ENCODE results near the gene DEGS2. TPM values are rescaled to one million over a fixed set of nuclear protein-coding genes. Genes with fewer than 3 reads are reported as not detected.
A peak's percentile ranks its signal among the peaks of the same experiment; 100 is the strongest.

The DEGS2 gene
- total and polyA plus RNA-seq, 2 donors from 2014 or later: 25.1 to 28.7 TPM

GRCh38 chr14:100191584-100192249 is 32.3 kb upstream of the DEGS2 start:
- Histone ChIP-seq H3K4me3 (ENCODE audit: low read length in 3 of 3) (no peak overlapping the region), H3K9ac (ENCODE audit: low read length in 3 of 3) (peak overlapping the region in 1 of 3 donors; percentile 63), H3K27me3 (ENCODE audit: control insufficient read depth, insufficient read depth, low read length) (no peaks in the 10 kb centered on the region), H3K36me3 (ENCODE audit: control insufficient read depth in 2 of 3, insufficient read depth in 3 of 3, low read length in 3 of 3) (no peaks in the 10 kb centered on the region), H3K4me1 (ENCODE audit: control insufficient read depth in 2 of 3, insufficient read depth in 2 of 3, low read depth in 1 of 3, low read length in 3 of 3) (peaks cover 0 to 9% (median 5%) of the 10 kb centered on the region in 3 donors), H3K27ac (ENCODE audit: low read depth in 2 of 2, low read length in 2 of 2) (no peak overlapping the region), H3K9me3 (ENCODE audit: control insufficient read depth in 2 of 3, insufficient read depth in 1 of 3, low read length in 3 of 3) (no peaks in the 10 kb centered on the region)
- intact Hi-C loops (cut with DNase I): no loop called here
- FAIRE-seq (no peak), DNase-seq (peak in 1 of 5 donors; percentile 83)
- TF ChIP-seq CTCF (IDR thresholded peaks at IDR 0.05; ENCODE audit: borderline replicate concordance, extremely low read depth, insufficient read depth): no peak

- Histone ChIP-seq H3K4me1 (ENCODE audit: control insufficient read depth in 2 of 3, insufficient read depth in 2 of 3, low read depth in 1 of 3, low read length in 3 of 3) (peaks cover 0 to 9% (median 5%) of the 10 kb centered on the region in 3 donors), H3K36me3 (ENCODE audit: control insufficient read depth in 2 of 3, insufficient read depth in 3 of 3, low read length in 3 of 3) (no peaks in the 10 kb centered on the region), H3K9ac (ENCODE audit: low read length in 3 of 3) (no peak overlapping the region), H3K9me3 (ENCODE audit: control insufficient read depth in 2 of 3, insufficient read depth in 1 of 3, low read length in 3 of 3) (no peaks in the 10 kb centered on the region), H3K27me3 (ENCODE audit: control insufficient read depth, insufficient read depth, low read length) (no peaks in the 10 kb centered on the region), H3K4me3 (ENCODE audit: low read length in 3 of 3) (no peak overlapping the region), H3K27ac (ENCODE audit: low read depth in 2 of 2, low read length in 2 of 2) (no peak overlapping the region)
- intact Hi-C loops (cut with DNase I): no loop called here
- no peak for FAIRE-seq
- no peak for TF ChIP-seq CTCF (IDR thresholded peaks at IDR 0.05; ENCODE audit: borderline replicate concordance, extremely low read depth, insufficient read depth)
- DNase-seq: no peak
Observed at GRCh38 chr14:100190126-100190525, 30.7 kb upstream of the DEGS2 start.

GRCh38 chr14:100188392-100189030 is 29.1 kb upstream of the DEGS2 start:
- Histone ChIP-seq H3K9ac (ENCODE audit: low read length in 3 of 3) (no peak overlapping the region), H3K27ac (ENCODE audit: low read depth in 2 of 2, low read length in 2 of 2) (no peak overlapping the region), H3K36me3 (ENCODE audit: control insufficient read depth in 2 of 3, insufficient read depth in 3 of 3, low read length in 3 of 3) (no peaks in the 10 kb centered on the region), H3K9me3 (ENCODE audit: control insufficient read depth in 2 of 3, insufficient read depth in 1 of 3, low read length in 3 of 3) (no peaks in the 10 kb centered on the region), H3K4me3 (ENCODE audit: low read length in 3 of 3) (no peak overlapping the region), H3K27me3 (ENCODE audit: control insufficient read depth, insufficient read depth, low read length) (no peaks in the 10 kb centered on the region), H3K4me1 (ENCODE audit: control insufficient read depth in 2 of 3, insufficient read depth in 2 of 3, low read depth in 1 of 3, low read length in 3 of 3) (peaks cover 0 to 9% (median 5%) of the 10 kb centered on the region in 3 donors)
- intact Hi-C loops (cut with DNase I): no loop called here
- FAIRE-seq: no peak
- DNase-seq: no peak
- no peak for TF ChIP-seq CTCF (IDR thresholded peaks at IDR 0.05; ENCODE audit: borderline replicate concordance, extremely low read depth, insufficient read depth)
